ENCODE measurements around the gene PRKD2.
A peak's percentile ranks its signal among the peaks of the same experiment; 100 is the strongest.
"Not testable (repeated sequence)": the region's sequence is repeated elsewhere in the genome, so short reads cannot be mapped to it uniquely, and the experiment has no call there.

Gene PRKD2

DNA sequence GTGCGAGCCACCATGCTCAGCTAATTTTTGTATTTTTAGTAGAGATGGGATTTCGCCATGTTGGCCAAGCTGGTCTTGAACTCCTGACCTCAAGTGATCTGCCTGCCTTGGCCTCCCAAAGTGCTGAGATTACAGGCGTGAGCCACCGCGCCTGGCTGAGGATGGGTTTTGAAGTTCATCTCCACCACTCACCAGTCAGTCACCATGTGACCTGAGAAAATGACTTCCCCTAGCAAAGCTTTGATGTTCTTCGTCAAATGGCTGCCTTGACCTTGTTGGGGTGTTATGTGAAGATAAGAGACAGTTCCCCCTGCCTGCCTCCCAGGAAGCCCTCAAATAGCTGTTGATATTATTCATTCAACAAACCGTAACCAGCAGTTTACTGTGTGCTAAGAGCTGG, 87.9 kb downstream of the PRKD2 start:
- DNase-seq, result not testable (repeated sequence)

DNA sequence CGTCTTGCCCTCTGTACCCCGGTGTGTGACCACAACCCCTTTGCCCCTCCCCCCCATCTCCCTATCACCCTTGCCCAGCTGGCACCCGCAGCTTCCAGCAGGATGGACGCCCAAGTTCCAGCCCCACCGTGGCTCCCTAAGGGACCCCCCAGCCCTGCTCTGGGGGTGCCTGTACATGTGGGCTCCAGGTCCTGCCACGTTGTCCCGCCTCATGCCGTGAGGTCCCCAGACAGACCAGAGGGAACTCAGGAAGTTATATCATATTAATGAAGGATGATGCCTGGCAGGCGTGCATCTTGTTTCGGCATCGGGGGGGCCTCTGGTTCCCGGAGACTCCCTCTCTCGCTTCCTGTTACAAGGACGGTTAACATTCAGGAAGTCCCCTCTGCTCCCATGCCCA, 90.5 kb downstream of the PRKD2 start:
- no peak for DNase-seq

DNA sequence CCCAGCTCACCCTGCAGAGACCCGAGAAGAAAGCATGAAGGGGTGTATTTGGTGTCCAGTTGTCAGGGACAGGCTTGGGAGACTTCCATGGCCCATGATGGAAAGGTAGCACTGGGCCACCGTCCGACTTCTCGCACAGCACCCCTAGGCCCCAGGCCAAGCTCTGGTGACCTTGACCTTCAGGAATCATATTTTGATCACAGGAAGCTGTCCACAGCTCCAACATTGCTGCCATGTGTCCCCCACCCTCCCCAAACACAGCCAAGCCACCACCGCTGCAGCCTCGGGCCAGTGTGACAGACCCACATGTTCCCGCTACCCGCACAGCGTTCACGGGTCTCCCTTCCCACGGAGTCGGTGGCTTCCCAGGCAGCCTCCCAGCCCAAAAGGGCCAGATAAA, 91.2 kb downstream of the PRKD2 start:
- DNase-seq, result no peak

DNA sequence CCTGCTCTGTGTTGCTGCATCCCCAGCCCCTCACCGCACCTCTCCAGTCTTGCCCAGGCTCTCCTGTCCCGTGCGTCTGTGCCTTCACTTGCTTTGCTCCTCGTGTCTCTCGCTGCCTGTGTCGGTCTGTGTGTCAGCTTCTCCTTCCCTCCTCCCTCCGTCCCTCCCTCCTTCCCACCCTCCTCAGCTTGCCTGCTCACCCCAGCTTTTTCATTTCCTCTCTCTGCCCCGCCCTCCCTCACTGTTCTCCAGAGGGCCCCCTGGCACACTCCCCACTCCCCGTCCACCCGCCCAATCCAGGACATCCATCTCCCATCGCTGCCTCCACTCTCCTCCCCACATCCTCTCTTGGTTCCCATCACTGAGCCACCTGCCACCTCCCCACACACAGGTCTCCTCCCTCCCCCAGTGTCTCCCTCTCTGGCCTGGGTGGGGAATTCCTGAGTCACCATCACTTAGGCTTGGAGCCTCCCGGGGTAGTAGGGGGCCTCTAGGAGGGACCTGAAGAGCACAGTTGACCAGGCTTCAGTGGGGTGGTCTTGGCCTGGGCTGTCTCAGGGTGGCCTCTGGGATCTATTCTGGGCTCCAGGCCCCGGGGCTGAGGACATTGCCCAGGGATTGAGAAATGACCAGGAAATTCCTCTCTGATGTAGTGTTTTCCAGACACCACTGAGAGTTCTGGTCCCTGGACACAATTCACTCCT, 91.8 kb downstream of the PRKD2 start, which contains the start of gene PTGIR:
TSS of gene PTGIR (minus strand) at position 132 of the 704 bp plus-strand sequence. CDS start 864 bp downstream, outside the sequence.
- peak; percentile 36 for DNase-seq
